IPS-NIHi11 (cell line): ENCODE measurements around the gene TFCP2L1.

Experiments used
- DNase-seq: peaks from one replicate; pipeline ENCODE4 v3.0.0; 2012; ENCODE audit warnings: mixed read lengths, low spot score

TFCP2L1 gene

GRCh38 chr2:121266543-121267106 is 18.4 kb downstream of the TFCP2L1 start:
- DNase-seq, result no peak

DNA sequence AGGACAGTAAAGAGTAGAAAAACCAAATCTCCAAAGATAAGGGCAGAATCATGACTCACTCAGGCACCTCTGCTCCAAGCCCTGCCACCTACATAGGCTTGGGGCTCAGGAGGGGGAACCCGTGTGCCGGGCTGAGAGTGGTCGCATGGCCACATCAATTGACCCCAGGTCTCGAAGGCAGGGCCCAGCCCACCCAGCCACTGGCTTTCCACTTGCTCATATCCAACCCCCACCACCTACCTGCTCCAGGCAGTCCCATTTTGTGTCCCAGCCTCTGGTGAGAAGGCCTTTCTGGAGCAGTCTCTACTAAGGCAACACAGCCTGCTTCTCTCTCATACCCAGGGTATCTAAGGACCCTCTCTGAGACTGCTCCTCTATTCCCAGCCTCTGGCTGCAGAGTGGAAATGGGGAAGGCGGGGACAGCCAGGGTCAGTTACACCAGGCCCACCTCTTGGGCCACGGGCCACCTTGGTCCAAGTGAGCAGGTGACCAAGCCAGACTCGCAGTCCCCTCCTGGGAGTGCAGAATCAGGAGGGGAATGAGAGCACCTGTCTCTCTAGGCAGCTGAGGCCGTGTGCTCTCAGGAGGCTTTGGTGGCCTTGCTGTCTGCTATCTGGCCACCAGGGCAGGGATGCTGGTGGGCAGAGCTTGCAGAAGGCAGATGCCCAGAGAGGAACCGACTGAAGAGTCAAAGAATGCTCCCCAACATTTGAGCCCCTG is 20.8 kb downstream of the TFCP2L1 start:
- no peak for DNase-seq

DNA sequence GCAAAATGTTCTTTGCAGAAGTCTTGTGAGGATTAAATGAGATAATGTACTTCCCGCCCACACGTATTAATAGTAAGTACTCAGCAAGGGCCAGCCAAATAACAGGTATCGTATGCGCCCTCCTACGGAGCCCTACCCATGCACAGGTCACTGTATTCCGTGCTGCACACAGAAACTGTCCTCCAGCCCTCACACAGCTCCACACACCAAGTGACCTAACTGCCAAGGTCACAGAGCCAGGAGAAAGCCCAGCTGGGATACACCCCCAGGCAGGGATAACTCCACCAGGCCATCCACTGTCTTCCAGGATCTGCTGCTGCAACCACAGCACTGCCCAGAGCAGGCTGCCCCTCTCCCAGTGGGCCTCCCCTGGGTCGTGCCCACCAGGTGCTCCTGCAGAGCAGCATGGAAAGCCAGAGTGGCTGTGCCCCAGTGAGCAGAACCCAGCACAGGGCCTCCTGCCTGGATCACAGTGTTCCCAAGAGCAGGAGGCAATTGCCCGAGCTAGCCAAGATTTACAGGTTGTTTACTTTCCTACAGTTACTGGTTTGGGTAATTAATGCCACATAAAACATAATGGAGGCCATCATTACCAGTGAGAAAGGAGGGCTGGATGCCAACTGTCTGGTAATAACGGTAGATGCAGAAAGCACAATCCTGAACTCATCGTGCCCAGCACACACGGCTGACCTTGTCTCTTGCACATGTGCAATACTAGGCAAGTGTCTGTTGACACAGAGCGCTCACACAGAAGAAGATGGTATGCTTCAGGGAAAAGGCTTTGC is 24.4 kb downstream of the TFCP2L1 start:
- DNase-seq, result no peak

DNA sequence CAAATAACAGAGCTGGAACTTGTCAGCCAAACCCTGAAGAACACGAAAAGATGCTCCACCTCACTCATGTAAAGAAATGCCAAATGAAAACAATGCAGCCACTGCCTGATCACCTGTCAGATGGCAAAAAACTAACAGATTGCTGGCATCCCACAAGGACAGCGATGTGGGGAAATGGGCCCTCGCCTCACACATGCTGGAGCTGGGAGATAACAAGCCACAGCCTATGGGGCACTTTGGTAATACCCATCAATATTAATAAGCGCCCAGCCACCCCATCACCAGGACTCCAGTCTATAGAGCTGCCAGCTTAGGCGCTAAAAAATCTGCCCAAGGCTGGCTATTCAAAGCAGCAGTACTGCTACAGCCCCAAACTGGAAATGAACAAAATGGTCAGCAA is 27.0 kb downstream of the TFCP2L1 start:
- no peak for DNase-seq

GRCh38 chr2:121257480-121257840 is 27.5 kb downstream of the TFCP2L1 start:
- DNase-seq, result no peak

DNA sequence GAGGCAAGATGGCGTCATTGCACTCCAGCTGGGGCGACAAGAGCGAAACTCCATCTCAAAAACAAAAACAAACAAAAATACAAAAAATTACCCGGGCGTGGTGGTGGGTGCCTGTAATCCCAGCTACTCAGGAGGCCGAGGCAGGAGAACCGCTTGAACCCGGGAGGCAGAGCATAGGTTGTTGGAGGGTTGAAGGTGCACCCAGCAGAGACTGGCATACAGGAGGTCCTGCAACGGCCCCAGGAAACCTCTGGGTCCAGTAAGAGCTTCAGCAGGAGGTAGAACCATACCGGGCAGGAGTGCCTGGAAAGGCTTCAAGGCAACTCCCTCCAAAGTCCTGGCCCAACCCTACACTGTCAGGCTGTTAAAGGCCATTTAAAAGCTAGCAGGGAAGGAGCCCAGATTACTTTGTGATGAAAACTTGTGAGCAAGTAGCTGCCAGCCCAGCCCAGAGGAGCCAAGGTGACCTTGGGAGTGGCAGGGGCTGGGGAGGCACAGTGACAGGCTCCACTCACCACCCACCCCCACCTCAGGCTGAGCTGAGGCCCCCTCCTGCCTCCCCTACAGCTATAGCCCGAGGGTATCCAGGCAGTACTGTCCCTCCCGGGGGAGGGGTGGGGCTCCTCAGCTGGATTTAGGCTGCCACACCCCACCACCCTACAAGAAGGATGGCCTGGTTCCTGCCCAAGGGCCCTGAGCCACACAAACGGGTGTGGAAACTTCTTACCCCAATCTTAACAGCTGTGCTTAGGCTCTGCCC is 28.1 kb downstream of the TFCP2L1 start:
- DNase-seq, result no peak

DNA sequence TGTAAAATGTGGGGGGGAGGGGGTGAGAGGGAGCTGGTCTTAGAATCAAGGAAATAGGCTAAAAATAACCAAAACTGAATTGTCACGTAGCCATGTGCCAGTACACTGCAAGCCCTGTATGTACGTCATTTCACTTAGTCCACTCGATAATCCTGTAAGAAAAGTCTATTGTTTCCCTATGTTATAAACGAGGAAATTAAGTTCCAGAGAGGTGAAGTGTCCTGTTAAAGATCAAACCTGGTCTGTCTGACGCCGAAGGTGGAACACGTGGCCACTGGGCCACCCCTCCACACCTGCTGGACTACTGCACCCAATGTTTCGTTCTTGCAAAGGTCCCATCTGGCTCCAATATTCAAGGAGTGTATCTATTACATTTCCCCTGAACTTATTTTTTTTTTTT is 29.6 kb downstream of the TFCP2L1 start:
- no peak for DNase-seq

- DNase-seq, result no peak
Observed at GRCh38 chr2:121254748-121255147, 30.3 kb downstream of the TFCP2L1 start.

GRCh38 chr2:121253674-121254240 is 31.2 kb downstream of the TFCP2L1 start:
- DNase-seq, result no peak

DNA sequence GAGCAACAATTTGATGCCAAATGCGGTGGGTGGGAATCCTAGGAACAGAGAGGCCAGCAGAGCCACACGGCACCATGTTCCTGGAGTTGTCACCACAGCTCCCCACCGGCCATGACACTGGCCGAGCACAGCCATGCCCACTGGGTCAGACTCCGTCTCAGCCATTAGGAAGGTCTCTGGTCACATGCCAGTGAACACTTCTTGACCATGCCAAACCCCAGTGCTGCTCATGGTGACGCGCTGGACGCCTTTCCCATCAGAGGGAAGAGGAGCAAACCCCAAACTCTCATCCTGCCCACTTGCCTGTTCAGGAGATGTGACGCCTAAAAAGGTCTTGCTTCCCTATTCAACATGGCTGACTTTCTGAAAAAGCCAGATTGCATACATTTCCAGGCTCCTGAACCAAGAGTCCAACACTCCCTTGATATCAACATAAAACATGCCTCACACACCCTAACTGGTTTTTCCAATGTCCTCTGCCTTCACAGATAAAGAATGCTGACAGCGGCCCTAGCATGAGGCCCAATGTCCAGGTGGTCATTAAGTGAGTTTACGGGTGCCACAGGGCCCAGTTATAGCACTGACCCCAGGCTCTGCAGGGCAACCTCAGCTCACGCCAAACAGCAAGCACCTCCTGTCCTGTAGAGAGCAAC is 31.9 kb downstream of the TFCP2L1 start:
- DNase-seq, result no peak

DNA sequence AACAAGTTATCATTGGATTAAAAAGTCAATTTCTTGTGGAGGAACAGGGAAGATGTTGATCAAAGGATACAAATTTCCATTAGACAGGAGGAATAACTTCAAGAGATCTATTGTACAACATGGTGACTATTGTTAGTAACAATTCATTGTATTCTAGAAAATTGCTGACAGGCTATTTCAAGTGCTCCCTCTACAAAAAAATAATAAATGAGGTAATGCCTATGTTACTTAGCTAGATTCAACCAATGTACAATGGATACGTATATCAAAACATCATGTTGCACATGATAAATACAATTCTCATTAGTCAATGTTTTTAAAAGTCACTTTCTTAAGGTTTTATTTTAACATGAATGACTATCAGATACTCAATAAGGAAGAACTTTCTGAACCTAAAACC is 33.5 kb downstream of the TFCP2L1 start:
- DNase-seq, result no peak

GRCh38 chr2:121248766-121249343 is 36.1 kb downstream of the TFCP2L1 start:
- peak; percentile 49 for DNase-seq

DNA sequence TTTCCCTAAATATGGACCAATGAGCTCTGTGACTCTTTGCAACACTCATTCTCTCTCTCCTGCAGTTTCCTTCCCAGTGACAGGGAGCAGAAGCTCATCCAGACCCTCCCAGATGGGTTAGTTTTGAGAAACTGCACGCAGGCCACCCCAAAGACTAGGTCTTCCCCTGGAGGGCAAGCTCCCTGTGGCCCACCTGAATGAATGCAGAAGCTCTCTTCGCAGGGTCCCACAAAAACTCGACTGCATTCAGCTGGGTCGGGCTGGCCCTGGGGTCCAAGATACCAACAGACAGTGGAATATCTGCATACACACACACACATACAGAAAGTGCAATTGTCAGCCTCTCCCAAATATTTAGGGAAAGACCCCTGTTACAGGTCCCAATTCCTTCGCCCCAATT is 37.0 kb downstream of the TFCP2L1 start:
- DNase-seq, result no peak

- no peak for DNase-seq
Observed at GRCh38 chr2:121247534-121247933, 37.5 kb downstream of the TFCP2L1 start.

DNA sequence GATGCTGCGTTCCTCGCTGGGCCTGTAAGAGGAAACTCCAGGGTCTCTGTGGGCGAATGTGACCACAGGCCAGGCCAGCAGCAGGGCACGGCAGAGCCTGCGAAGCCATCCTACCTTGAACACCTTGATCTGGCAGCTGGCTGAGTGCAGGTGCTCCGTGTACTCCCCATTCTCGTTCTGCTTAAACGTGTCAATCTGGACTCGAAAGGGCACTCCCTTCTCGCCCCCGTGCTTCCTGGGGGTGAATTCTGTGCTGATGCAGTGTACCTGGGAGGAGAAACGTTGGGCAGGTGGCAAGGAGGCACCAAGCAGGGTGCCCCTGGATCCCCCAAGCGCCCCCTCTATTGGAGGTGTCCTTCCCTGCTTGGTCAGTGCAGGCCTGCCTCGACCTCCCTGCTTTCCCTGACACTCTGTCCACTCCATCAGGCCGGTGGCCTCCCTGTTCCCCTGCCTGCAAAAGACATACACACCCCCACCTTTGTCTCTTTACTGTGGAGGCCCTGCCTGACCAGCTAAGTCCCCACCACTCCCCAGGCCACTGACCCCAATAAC is 38.2 kb downstream of the TFCP2L1 start:
- DNase-seq, result no peak

- no peak for DNase-seq
Observed at GRCh38 chr2:121245913-121246312, 39.1 kb downstream of the TFCP2L1 start.

DNA sequence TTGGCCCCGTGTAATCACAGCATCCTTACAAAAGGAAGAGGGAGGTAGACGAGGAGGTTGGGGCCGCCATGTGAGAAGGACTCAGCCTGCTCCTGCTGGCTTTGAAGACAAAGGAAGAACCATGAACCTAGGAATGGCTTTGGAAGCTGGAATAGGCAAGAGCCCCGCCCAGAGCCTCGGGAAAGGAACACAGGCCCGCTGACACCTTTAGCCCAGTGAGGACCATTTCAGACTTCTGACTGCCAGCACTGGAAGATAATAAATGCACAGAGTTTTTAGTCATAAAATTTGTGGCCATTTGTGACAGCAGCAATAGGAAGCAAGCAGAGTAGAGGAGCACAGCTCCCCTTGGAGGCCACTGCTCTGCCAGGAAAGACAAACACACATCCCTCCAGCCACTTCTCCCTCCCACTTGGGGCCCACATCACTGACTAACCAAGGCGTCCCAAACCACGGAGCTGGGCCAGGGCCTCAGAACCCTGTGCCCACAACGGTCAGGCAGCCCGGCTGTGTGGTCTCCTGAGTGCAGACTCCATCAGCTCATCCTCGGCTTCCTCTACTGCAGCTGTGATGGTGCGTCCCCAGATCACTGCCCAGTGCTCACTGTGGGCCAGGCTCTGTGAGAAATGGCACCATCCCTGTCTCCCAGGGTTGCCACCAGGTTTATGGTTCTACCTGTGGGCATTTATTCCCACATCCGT is 39.7 kb downstream of the TFCP2L1 start:
- DNase-seq, result no peak

- no peak for DNase-seq
Observed at GRCh38 chr2:121244616-121245015, 40.4 kb downstream of the TFCP2L1 start.

DNA sequence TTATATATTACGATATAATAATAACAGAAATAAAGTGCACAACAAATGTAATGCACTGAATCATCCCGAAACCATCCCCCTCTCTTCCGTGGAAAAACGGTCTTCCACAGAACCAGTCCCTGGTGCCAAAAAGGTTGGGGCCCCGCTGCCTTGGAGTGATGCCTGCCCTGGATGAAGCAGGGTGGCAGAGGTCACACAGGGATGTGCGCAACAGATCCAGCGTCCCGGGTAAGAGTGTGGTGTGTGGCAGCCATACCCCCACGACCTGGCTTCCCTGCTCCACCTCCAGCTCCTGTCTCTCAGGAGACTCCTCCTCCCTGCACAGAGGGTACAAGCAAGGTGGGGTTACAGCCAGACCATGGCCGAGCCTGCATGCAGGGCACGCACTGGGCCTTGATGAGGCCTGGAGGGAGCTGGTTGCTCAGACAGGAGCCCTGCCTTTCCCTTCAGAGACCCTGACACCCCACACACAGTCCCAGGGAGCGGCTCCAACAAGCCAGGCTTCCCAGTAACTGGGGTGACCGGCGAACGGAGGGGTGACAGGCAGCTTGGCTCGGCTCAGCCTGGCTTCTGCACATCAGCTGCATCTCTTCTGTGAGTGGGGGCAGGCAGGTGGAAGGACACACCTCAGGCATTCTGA is 41.1 kb downstream of the TFCP2L1 start:
- DNase-seq, result no peak

- DNase-seq, result no peak
Observed at GRCh38 chr2:121242976-121243375, 42.0 kb downstream of the TFCP2L1 start.
